Mesendoderm (in vitro differentiated cells): ENCODE measurements around the gene GALNT4. TPM values are rescaled to one million over a fixed set of nuclear protein-coding genes. Genes with fewer than 3 reads are reported as not detected.
A peak's percentile ranks its signal among the peaks of the same experiment; 100 is the strongest.

Experiments
- DNase-seq: peaks from one replicate; pipeline ENCODE4 v3.0.0; 2013
- H2AK5ac ChIP-seq: 2 replicates; pipeline ENCODE4 v1.6.1; 2013; ENCODE audit warnings: low read length, inconsistent platforms
- H2BK120ac ChIP-seq: 2 replicates; pipeline ENCODE4 v1.6.1; 2013; ENCODE audit warnings: low read depth, mild to moderate bottlenecking, low read length, moderate library complexity, mixed read lengths
- H2BK15ac ChIP-seq: replicated peaks from 2 replicates; pipeline ENCODE4 v1.6.1; 2013; ENCODE audit warnings: low read depth, mild to moderate bottlenecking, moderate library complexity
- H2BK5ac ChIP-seq: 2 replicates; pipeline ENCODE4 v1.6.1; 2013; ENCODE audit warnings: low read length, inconsistent platforms
- H3K18ac ChIP-seq: 2 replicates; pipeline ENCODE4 v1.6.1; 2013; ENCODE audit warnings: mild to moderate bottlenecking, low read length, mixed read lengths
- H3K23ac ChIP-seq: one replicate; pipeline ENCODE4 v1.6.1; 2013; ENCODE audit warnings: low read length
- H3K27ac ChIP-seq: 2 replicates; pipeline ENCODE4 v1.5.1; 2013; ENCODE audit warnings: low read depth, mild to moderate bottlenecking, inconsistent platforms, low read length, moderate library complexity
- H3K27me3 ChIP-seq: 2 replicates; pipeline ENCODE4 v1.6.1; 2013; ENCODE audit warnings: low read length, control low read depth, mild to moderate bottlenecking, inconsistent platforms; ENCODE audit not compliant: insufficient read depth, poor library complexity
- H3K36me3 ChIP-seq: 2 replicates; pipeline ENCODE4 v1.6.1; 2013; ENCODE audit warnings: low read length, inconsistent platforms; ENCODE audit not compliant: control insufficient read depth, insufficient read depth
- H3K4ac ChIP-seq: one replicate; pipeline ENCODE4 v1.6.1; 2013; ENCODE audit warnings: low read depth, mild to moderate bottlenecking, low read length, moderate library complexity
- H3K4me1 ChIP-seq: 2 replicates; pipeline ENCODE4 v1.6.1; 2013; ENCODE audit warnings: low read depth, low read length, inconsistent platforms; ENCODE audit not compliant: control insufficient read depth
- H3K4me2 ChIP-seq: 2 replicates; pipeline ENCODE4 v1.6.1; 2013; ENCODE audit warnings: low read length
- H3K4me3 ChIP-seq: 2 replicates; pipeline ENCODE4 v1.5.1; 2013; ENCODE audit warnings: mild to moderate bottlenecking, low read length
- H3K56ac ChIP-seq: one replicate; pipeline ENCODE4 v1.6.1; 2013; ENCODE audit warnings: low read length
- H3K79me1 ChIP-seq: 2 replicates; pipeline ENCODE4 v1.6.1; 2013; ENCODE audit warnings: low read length, inconsistent platforms
- H3K79me2 ChIP-seq: 2 replicates; pipeline ENCODE4 v1.6.1; 2013; ENCODE audit warnings: mild to moderate bottlenecking, low read length; ENCODE audit not compliant: control insufficient read depth, insufficient read depth
- H3K9ac ChIP-seq: 2 replicates; pipeline ENCODE4 v1.6.1; 2013; ENCODE audit warnings: low read length, inconsistent platforms
- H4K5ac ChIP-seq: one replicate; pipeline ENCODE4 v1.6.1; 2013; ENCODE audit warnings: low read length
- H4K8ac ChIP-seq: one replicate; pipeline ENCODE4 v1.6.1; 2013; ENCODE audit warnings: low read depth, mild to moderate bottlenecking, control low read depth, low read length, moderate library complexity
- WGBS: extraction: QIAGEN DNeasy Blood & Tissue Kit; methylation state at CpG from one replicate; pipeline ENCODE4 v1.1.7; 2013; ENCODE audit warnings: low lambda C conversion rate, missing lambda C conversion rate; ENCODE audit not compliant: insufficient coverage; ENCODE audit errors: extremely low coverage; 5-methylcytosine and 5-hydroxymethylcytosine counted together
- polyA plus RNA-seq, 2 experiments: library from polyadenylated mRNA; stranded (reverse); fragments of 200-250 nt; gene quantifications; one replicate each; pipeline ENCODE4 v1.2.3, GENCODE V29; 2013

Gene GALNT4
- polyA plus RNA-seq (2013, experiment 1 of 2) = 2.2 TPM
- polyA plus RNA-seq (2013, experiment 2 of 2) = 2.3 TPM

DNA sequence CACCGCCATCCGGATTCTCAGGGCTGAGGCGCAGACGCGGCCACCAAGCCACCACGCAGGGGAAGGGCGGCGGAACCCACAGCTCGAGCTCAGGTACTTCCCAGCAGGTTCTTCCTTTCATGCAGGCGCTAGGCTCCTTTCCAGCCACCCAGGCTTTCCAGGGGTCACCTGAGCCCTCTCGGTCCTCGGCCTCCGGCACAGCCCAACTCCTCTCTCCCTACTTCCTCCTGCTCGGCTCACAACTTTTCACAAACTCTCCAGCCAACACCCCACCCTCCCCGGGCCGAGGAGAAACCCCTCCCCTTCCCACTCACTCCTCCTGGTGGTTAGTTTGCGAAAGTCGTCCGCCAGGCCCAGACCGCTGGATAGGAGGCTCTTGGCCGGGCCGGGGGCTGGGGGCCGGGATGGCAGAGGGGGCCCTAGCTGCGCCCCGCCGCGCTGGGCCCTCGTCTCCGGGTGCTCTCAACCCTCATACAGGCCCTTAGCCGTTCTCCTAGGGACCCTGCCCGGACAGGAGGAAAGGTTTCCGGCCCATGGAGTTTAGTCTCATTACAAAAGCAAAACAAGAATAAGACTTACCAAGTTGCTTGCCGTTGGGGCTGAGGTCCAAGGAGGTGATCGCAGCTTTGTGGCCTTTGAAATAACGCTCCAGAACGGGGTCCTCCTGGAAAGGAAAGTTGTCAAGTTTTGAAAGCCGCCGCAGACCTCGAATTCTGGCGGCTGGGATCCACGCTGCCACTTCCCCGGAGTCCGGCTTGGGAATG lies at the start of gene GALNT4:
Gene GALNT4, minus strand, starts transcription at position 256 of the 764 bp plus-strand sequence. Its CDS starts 247 bp downstream, at position 9.
- H3K36me3 ChIP-seq = no peaks in the 10 kb centered on the region
- H3K27me3 ChIP-seq = no peaks in the 10 kb centered on the region
- no peak within 1 kb of the TSS for H2AK5ac ChIP-seq
- H3K23ac ChIP-seq = peak within 1 kb of the TSS; percentile 6
- no peak within 1 kb of the TSS for H3K4ac ChIP-seq
- peaks cover 7% of the 10 kb centered on the region for H3K4me1 ChIP-seq
- H3K79me2 ChIP-seq = peaks cover 11% of the 10 kb centered on the region
- peaks cover 14% of the 10 kb centered on the region for H3K79me1 ChIP-seq
- peak within 1 kb of the TSS; percentile 91 for H3K56ac ChIP-seq
- H2BK5ac ChIP-seq = peak within 1 kb of the TSS; percentile 44
- H2BK120ac ChIP-seq = no peak within 1 kb of the TSS
- H3K18ac ChIP-seq = peak within 1 kb of the TSS; percentile 55
- WGBS = no CpG with 5 or more reads among the region's 43 CpGs
- H3K9ac ChIP-seq = peak within 1 kb of the TSS; percentile 88
- peak; percentile 95 for DNase-seq
- peak within 1 kb of the TSS; percentile 77 for H3K4me3 ChIP-seq
- no peak within 1 kb of the TSS for H4K5ac ChIP-seq
- peak within 1 kb of the TSS; percentile 98 for H3K4me2 ChIP-seq
- H2BK15ac ChIP-seq = no peak within 1 kb of the TSS
- H4K8ac ChIP-seq = peak within 1 kb of the TSS; percentile 57
- peak within 1 kb of the TSS; percentile 64 for H3K27ac ChIP-seq

DNA sequence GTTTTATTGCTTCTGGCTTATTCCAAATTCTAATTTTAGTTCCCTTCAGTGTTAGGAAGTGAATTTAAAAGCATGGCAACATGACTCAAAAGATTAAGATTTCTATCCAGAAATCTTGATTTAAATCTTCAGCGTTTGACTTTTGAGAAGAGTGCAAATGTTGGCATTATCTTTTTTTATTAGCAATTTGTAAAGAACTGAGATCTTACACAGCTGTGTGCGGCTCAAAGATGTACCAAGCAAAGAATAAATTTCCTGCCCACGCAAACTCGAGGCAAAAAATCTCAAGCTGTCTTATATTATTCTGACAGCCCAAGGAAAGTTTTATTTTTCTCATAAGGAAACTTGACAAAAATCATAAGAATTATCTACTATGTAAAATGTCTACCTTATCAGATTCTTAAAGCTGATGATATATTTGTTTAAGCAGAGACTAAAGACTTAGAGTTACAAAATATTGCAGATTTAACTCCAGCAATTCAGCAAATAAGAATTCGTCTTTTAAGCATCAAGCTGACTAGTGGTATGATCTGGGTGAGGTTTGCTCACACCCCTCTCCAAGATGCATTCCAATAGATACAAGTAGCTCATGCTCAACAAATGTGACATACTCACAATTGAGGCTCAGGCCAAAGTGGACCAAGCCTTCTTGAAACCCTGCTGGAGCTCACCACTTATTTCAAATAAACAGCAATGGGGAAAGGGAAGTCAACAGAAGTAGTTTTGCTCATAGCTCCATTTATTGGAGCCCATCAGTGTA lies 48.6 kb upstream of the GALNT4 start:
- H3K4me1 ChIP-seq = peaks cover 5% of the 10 kb centered on the region
- H2BK120ac ChIP-seq = no peak overlapping the region
- H3K56ac ChIP-seq = no peak overlapping the region
- H4K8ac ChIP-seq = no peak overlapping the region
- no peaks in the 10 kb centered on the region for H3K79me1 ChIP-seq
- H3K36me3 ChIP-seq = no peaks in the 10 kb centered on the region
- WGBS = no CpG with 5 or more reads among the region's 5 CpGs
- no peak for DNase-seq
- no peak overlapping the region for H3K4me3 ChIP-seq
- H2BK5ac ChIP-seq = no peak overlapping the region
- H4K5ac ChIP-seq = no peak overlapping the region
- no peak overlapping the region for H3K9ac ChIP-seq
- no peak overlapping the region for H2BK15ac ChIP-seq
- no peaks in the 10 kb centered on the region for H3K79me2 ChIP-seq
- no peak overlapping the region for H3K18ac ChIP-seq
- no peak overlapping the region for H3K4ac ChIP-seq
- H2AK5ac ChIP-seq = no peak overlapping the region
- H3K27ac ChIP-seq = no peak overlapping the region
- no peak overlapping the region for H3K4me2 ChIP-seq
- H3K27me3 ChIP-seq = no peaks in the 10 kb centered on the region
- H3K23ac ChIP-seq = no peak overlapping the region

DNA sequence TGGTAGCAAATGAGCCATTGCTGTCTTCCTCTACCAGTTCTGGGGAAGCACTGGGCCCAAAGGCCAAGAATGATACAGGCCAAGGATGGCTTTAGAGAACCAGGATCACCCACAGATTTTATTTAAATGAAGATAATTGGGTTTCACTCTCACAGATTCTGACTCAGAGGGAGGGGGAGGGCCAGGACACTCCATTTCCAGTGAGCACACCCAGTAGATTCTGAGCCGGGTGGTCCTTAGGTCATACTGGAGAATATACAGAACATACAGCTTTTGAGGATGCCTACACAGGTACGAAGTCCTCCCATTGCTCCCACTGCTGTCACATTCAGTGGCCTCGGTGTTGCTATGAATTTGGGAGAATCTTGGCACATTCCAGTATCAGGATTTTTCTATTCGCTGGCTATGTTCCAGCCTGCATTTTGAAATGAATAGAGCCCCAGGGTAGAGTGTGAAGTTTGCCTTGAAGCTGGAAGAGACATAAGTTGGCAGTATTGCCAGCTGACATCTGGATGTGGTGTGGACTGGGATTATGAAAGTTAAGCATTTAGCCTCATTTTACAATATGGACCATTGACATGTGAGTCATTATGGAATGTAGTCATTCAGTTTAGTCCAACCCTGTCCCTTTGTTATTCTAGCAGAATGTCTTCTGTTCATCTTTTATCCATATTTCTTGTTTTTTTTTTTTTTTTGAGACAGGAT lies 47.0 kb upstream of the GALNT4 start:
- H3K18ac ChIP-seq = no peak overlapping the region
- H3K56ac ChIP-seq = no peak overlapping the region
- H3K4me1 ChIP-seq = peaks cover 5% of the 10 kb centered on the region
- no peaks in the 10 kb centered on the region for H3K79me1 ChIP-seq
- H3K79me2 ChIP-seq = no peaks in the 10 kb centered on the region
- H4K8ac ChIP-seq = no peak overlapping the region
- no peaks in the 10 kb centered on the region for H3K36me3 ChIP-seq
- H3K4me3 ChIP-seq = no peak overlapping the region
- H4K5ac ChIP-seq = no peak overlapping the region
- no peak overlapping the region for H3K9ac ChIP-seq
- WGBS = no CpG with 5 or more reads among the region's 4 CpGs
- H2BK5ac ChIP-seq = no peak overlapping the region
- H3K27ac ChIP-seq = no peak overlapping the region
- no peaks in the 10 kb centered on the region for H3K27me3 ChIP-seq
- H3K4ac ChIP-seq = no peak overlapping the region
- H2BK120ac ChIP-seq = no peak overlapping the region
- no peak overlapping the region for H2BK15ac ChIP-seq
- no peak overlapping the region for H3K4me2 ChIP-seq
- H2AK5ac ChIP-seq = no peak overlapping the region
- no peak overlapping the region for H3K23ac ChIP-seq
- DNase-seq = no peak

DNA sequence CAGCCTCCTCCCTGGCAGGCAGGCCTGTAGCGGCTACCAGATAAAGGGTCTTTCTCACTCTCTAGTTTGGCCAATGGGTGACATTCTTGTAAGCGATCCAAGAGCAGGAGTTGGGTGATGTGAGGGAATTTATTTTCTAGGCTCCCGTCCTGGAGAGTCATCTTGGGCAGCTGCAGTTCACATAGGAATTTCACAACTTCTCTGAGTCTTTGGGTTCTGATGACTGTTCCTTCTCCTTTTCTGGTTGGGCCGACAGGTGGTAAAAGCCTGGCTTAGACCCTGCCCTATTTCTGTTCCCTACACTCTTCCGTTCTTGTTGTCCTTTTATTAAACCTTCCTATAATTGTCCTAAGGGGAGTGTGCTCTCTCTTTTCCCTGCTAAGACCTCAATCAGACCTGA lies 43.9 kb upstream of the GALNT4 start:
- DNase-seq = peak; percentile 27
- no peak overlapping the region for H3K4me3 ChIP-seq
- no peaks in the 10 kb centered on the region for H3K79me2 ChIP-seq
- no peak overlapping the region for H4K8ac ChIP-seq
- no peak overlapping the region for H2BK15ac ChIP-seq
- H3K79me1 ChIP-seq = no peaks in the 10 kb centered on the region
- no peak overlapping the region for H3K23ac ChIP-seq
- H3K9ac ChIP-seq = no peak overlapping the region
- H2BK120ac ChIP-seq = no peak overlapping the region
- WGBS = no CpG with 5 or more reads among the region's 5 CpGs
- H3K4ac ChIP-seq = no peak overlapping the region
- no peaks in the 10 kb centered on the region for H3K36me3 ChIP-seq
- H2BK5ac ChIP-seq = no peak overlapping the region
- H3K4me1 ChIP-seq = no peaks in the 10 kb centered on the region
- no peak overlapping the region for H3K56ac ChIP-seq
- H3K27ac ChIP-seq = no peak overlapping the region
- no peak overlapping the region for H4K5ac ChIP-seq
- H2AK5ac ChIP-seq = no peak overlapping the region
- H3K4me2 ChIP-seq = no peak overlapping the region
- no peak overlapping the region for H3K18ac ChIP-seq
- H3K27me3 ChIP-seq = no peaks in the 10 kb centered on the region

DNA sequence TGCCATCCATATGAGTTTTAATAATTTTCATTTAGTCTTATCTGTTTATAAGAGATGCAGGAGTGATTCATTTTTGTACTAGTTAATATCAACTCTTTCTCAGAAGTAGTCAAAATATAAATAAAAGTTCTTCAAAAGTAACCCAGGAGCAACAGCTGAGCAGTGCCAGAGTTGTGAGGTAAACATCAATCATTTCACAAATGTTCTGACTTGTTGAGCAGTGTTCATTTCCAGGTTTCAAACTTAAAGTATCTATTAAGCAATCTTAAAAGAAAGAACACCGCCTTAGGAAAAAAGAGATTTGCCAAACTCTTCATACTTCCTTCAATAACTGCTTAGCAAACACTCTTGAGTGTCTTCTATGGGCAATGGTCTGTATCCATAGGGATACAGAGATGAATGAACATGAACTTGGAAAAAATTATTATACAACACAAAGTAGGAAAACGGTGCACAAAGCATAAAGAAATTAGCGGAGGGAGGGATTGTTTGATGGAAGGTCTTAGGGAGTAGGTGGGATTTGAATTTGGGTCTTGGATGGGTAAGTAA lies 43.2 kb upstream of the GALNT4 start:
- H3K79me2 ChIP-seq = no peaks in the 10 kb centered on the region
- H2BK5ac ChIP-seq = no peak overlapping the region
- H4K5ac ChIP-seq = no peak overlapping the region
- H3K4me2 ChIP-seq = no peak overlapping the region
- no peak overlapping the region for H3K27ac ChIP-seq
- no peak overlapping the region for H3K23ac ChIP-seq
- no peak overlapping the region for H2BK120ac ChIP-seq
- no peaks in the 10 kb centered on the region for H3K4me1 ChIP-seq
- no peak overlapping the region for H4K8ac ChIP-seq
- H3K4ac ChIP-seq = no peak overlapping the region
- H2BK15ac ChIP-seq = no peak overlapping the region
- no peaks in the 10 kb centered on the region for H3K79me1 ChIP-seq
- no peak for DNase-seq
- no peak overlapping the region for H2AK5ac ChIP-seq
- H3K56ac ChIP-seq = no peak overlapping the region
- no peaks in the 10 kb centered on the region for H3K36me3 ChIP-seq
- 100% methylated on average over 1 of the region's 3 CpGs for WGBS
- H3K27me3 ChIP-seq = no peaks in the 10 kb centered on the region
- H3K18ac ChIP-seq = no peak overlapping the region
- no peak overlapping the region for H3K4me3 ChIP-seq
- no peak overlapping the region for H3K9ac ChIP-seq
